HG02763 (cell line): ENCODE measurements around the gene C4BPB.

Source experiments
- ATAC-seq: cut with Tn5 transposase; IDR thresholded peaks from one replicate; pipeline ENCODE4 v1.9.1; 2021; ENCODE audit warnings: mild to moderate bottlenecking, moderate library complexity; ENCODE audit not compliant: unreplicated experiment

The C4BPB gene

GRCh38 chr1:207134581-207134980, 45.9 kb downstream of the C4BPB start:
- no peak for ATAC-seq

- no peak for ATAC-seq
Observed at GRCh38 chr1:207139616-207140015, 51.0 kb downstream of the C4BPB start.

GRCh38 chr1:207140536-207140935, 51.9 kb downstream of the C4BPB start:
- ATAC-seq = no peak

- no peak for ATAC-seq
Observed at GRCh38 chr1:207145401-207146058, 56.9 kb downstream of the C4BPB start.
